KMS-11 (cell line): ENCODE measurements around the gene SGO2.

Source experiments
- H2AFZ ChIP-seq: fragments of 200-600 bp; sonication (generic); 2 replicates; pipeline ENCODE4 v1.6.1; 2016; ENCODE audit warnings: antibody characterized with exemption, mixed run types, low read depth
- H3K27ac ChIP-seq: fragments of 200-600 bp; sonication (generic); 2 replicates; pipeline ENCODE4 v1.6.1; 2016; ENCODE audit warnings: mild to moderate bottlenecking, mixed run types
- H3K27me3 ChIP-seq: fragments of 200-600 bp; sonication (generic); 2 replicates; pipeline ENCODE4 v1.6.1; 2017; ENCODE audit warnings: mild to moderate bottlenecking, low read depth, mixed run types, moderate library complexity; ENCODE audit not compliant: insufficient read depth
- H3K36me3 ChIP-seq: fragments of 200-600 bp; sonication (generic); 2 replicates; pipeline ENCODE4 v1.6.1; 2017; ENCODE audit warnings: mild to moderate bottlenecking, mixed run types; ENCODE audit not compliant: insufficient read depth
- H3K4me1 ChIP-seq: fragments of 200-600 bp; sonication (generic); 2 replicates; pipeline ENCODE4 v1.6.1; 2016; ENCODE audit warnings: mild to moderate bottlenecking, low read depth, mixed run types; ENCODE audit not compliant: poor library complexity, severe bottlenecking
- H3K4me2 ChIP-seq: fragments of 200-600 bp; sonication (generic); 2 replicates; pipeline ENCODE4 v1.7.0; 2016; ENCODE audit warnings: mild to moderate bottlenecking, mixed run types
- H3K4me3 ChIP-seq: fragments of 200-600 bp; sonication (generic); IDR thresholded peaks from 2 replicates; pipeline ENCODE4 v1.6.1; 2017; ENCODE audit warnings: low read depth, low read length, mixed read lengths; ENCODE audit not compliant: insufficient read depth
- H3K79me2 ChIP-seq: fragments of 200-600 bp; sonication (generic); 2 replicates; pipeline ENCODE4 v1.6.1; 2016; ENCODE audit warnings: low read depth, mixed run types; ENCODE audit not compliant: insufficient read depth
- H3K9ac ChIP-seq: fragments of 200-600 bp; sonication (generic); 2 replicates; pipeline ENCODE4 v1.6.1; 2016; ENCODE audit warnings: mild to moderate bottlenecking, mixed run types
- H4K20me1 ChIP-seq: fragments of 200-600 bp; sonication (generic); 2 replicates; pipeline ENCODE4 v1.6.1; 2016; ENCODE audit warnings: mild to moderate bottlenecking, mixed run types; ENCODE audit not compliant: insufficient read depth
- CTCF ChIP-seq: fragments of 200-600 bp; sonication (generic); conservative IDR thresholded peaks from 2 replicates; pipeline ENCODE4 v1.6.1; 2017; ENCODE audit warnings: low read depth, mild to moderate bottlenecking, antibody characterized with exemption, low read length, moderate library complexity, mixed read lengths

The SGO2 gene

GRCh38 chr2:200619279-200619678 lies 93.3 kb downstream of the SGO2 start:
- H3K4me1 ChIP-seq: peaks cover 19% of the 10 kb centered on the region
- no peak overlapping the region for H3K9ac ChIP-seq
- TF ChIP-seq CTCF: no peak
- no peak overlapping the region for H3K4me3 ChIP-seq
- H3K4me2 ChIP-seq: no peak overlapping the region
- no peak overlapping the region for H3K27ac ChIP-seq
- H3K27me3 ChIP-seq: no peaks in the 10 kb centered on the region
- no peaks in the 10 kb centered on the region for H3K36me3 ChIP-seq
- no peaks in the 10 kb centered on the region for H4K20me1 ChIP-seq
- H3K79me2 ChIP-seq: no peaks in the 10 kb centered on the region
- no peak overlapping the region for H2AFZ ChIP-seq

GRCh38 chr2:200620606-200621390 lies 94.8 kb downstream of the SGO2 start:
- no peaks in the 10 kb centered on the region for H3K36me3 ChIP-seq
- H2AFZ ChIP-seq: no peak overlapping the region
- no peak for TF ChIP-seq CTCF
- no peak overlapping the region for H3K4me2 ChIP-seq
- H3K9ac ChIP-seq: no peak overlapping the region
- H3K79me2 ChIP-seq: no peaks in the 10 kb centered on the region
- H3K27me3 ChIP-seq: no peaks in the 10 kb centered on the region
- no peaks in the 10 kb centered on the region for H4K20me1 ChIP-seq
- no peak overlapping the region for H3K4me3 ChIP-seq
- H3K27ac ChIP-seq: no peak overlapping the region
- peaks cover 19% of the 10 kb centered on the region for H3K4me1 ChIP-seq

- Histone ChIP-seq H3K36me3 (no peaks in the 10 kb centered on the region), H3K27ac (no peak overlapping the region), H3K4me1 (peaks cover 16% of the 10 kb centered on the region)
These were observed 96.1 kb downstream of the SGO2 start for GRCh38 chr2:200622106-200622505.

GRCh38 chr2:200624026-200624425 lies 98.0 kb downstream of the SGO2 start:
- Histone ChIP-seq H3K4me3 (no peak overlapping the region), H3K27ac (no peak overlapping the region), H3K27me3 (no peaks in the 10 kb centered on the region), H2AFZ (no peak overlapping the region), H3K4me1 (no peaks in the 10 kb centered on the region), H3K9ac (no peak overlapping the region), H4K20me1 (no peaks in the 10 kb centered on the region), H3K36me3 (no peaks in the 10 kb centered on the region), H3K4me2 (no peak overlapping the region), H3K79me2 (no peaks in the 10 kb centered on the region)
- TF ChIP-seq CTCF: no peak

More at GRCh38 chr2:200622106-200622505, 96.1 kb downstream of the SGO2 start:
- Histone ChIP-seq H3K27me3 (no peaks in the 10 kb centered on the region), H3K79me2 (no peaks in the 10 kb centered on the region), H3K4me2 (no peak overlapping the region), H4K20me1 (no peaks in the 10 kb centered on the region), H3K4me3 (no peak overlapping the region), H2AFZ (no peak overlapping the region), H3K9ac (no peak overlapping the region)
- TF ChIP-seq CTCF: no peak
